Dermis blood vessel endothelial cell (primary cell): ENCODE measurements around the gene EFNA4. TPM values are rescaled to one million over a fixed set of nuclear protein-coding genes. Genes with fewer than 3 reads are reported as not detected.
"Not testable (repeated sequence)": the region's sequence is repeated elsewhere in the genome, so short reads cannot be mapped to it uniquely, and the experiment has no call there.

Experiments used
- DNase-seq: peaks from one replicate; pipeline ENCODE4 v3.0.0; 2010
- total RNA-seq: library from RNA; depleted of rRNA; stranded (reverse); fragments of >200 nt; gene quantifications from 2 replicates; pipeline ENCODE4 v1.2.3, GENCODE V29; 2014

The EFNA4 gene
- total RNA-seq, 1 donor from 2014 or later, result 15.7 TPM

- peak; percentile 90 for DNase-seq
Observed at GRCh38 chr1:155091071-155092051, 27.8 kb downstream of the EFNA4 start.

GRCh38 chr1:155092131-155092530 is 28.6 kb downstream of the EFNA4 start:
- no peak for DNase-seq

- no peak for DNase-seq
Observed at GRCh38 chr1:155092641-155093040, 29.1 kb downstream of the EFNA4 start.

GRCh38 chr1:155093911-155094621 is 30.5 kb downstream of the EFNA4 start:
- peak; percentile 72 for DNase-seq

GRCh38 chr1:155094622-155094948 is 31.0 kb downstream of the EFNA4 start:
- no peak for DNase-seq

- DNase-seq, result no peak
Observed at GRCh38 chr1:155099331-155099730, 35.8 kb downstream of the EFNA4 start.

- no peak for DNase-seq
Observed at GRCh38 chr1:155103325-155103724, 39.8 kb downstream of the EFNA4 start.

GRCh38 chr1:155104605-155105534 is 41.3 kb downstream of the EFNA4 start:
- DNase-seq, result peak; percentile 51

- peak; percentile 62 for DNase-seq
Observed at GRCh38 chr1:155105604-155106011, 42.1 kb downstream of the EFNA4 start.

- no peak for DNase-seq
Observed at GRCh38 chr1:155106862-155107261, 43.3 kb downstream of the EFNA4 start.

- no peak for DNase-seq
Observed at GRCh38 chr1:155107309-155108264, 44.0 kb downstream of the EFNA4 start.

- no peak for DNase-seq
Observed at GRCh38 chr1:155108296-155108695, 44.8 kb downstream of the EFNA4 start.

GRCh38 chr1:155110381-155110780 is 46.8 kb downstream of the EFNA4 start:
- DNase-seq, result no peak

- no peak for DNase-seq
Observed at GRCh38 chr1:155110826-155111225, 47.3 kb downstream of the EFNA4 start.

GRCh38 chr1:155113450-155113980 is 50.0 kb downstream of the EFNA4 start:
- no peak for DNase-seq

- DNase-seq, result no peak
Observed at GRCh38 chr1:155116113-155116764, 52.7 kb downstream of the EFNA4 start.

- DNase-seq, result no peak
Observed at GRCh38 chr1:155117610-155118009, 54.1 kb downstream of the EFNA4 start.

- not testable (repeated sequence) for DNase-seq
Observed at GRCh38 chr1:155118090-155118489, 54.5 kb downstream of the EFNA4 start.
